Cardiac muscle cell (in vitro differentiated cells and primary cell): Measurements from ENCODE around the gene NEO1. TPM values are rescaled to one million over a fixed set of nuclear protein-coding genes. Genes with fewer than 3 reads are reported as not detected.

ENCODE experiments used
- DNase-seq, 2 donors: peaks; one replicate each; pipeline versions ENCODE4 v3.0.0 to v3.0.0-alpha.2; 2010 to 2017; ENCODE audit warnings: low read depth in 1 of 2, low spot score in 1 of 2
- H3K27ac ChIP-seq: fragments of 200-600 bp; sonication (generic); 2 replicates; pipeline ENCODE4 v1.5.1; 2016
- H3K27me3 ChIP-seq: fragments of 200-600 bp; sonication (generic); 2 replicates; pipeline ENCODE4 v1.6.0; 2016; ENCODE audit warnings: control low read depth
- H3K36me3 ChIP-seq: fragments of 200-600 bp; sonication (generic); 2 replicates; pipeline ENCODE4 v1.5.1; 2016; ENCODE audit warnings: control low read depth
- H3K4me1 ChIP-seq: fragments of 200-600 bp; sonication (generic); 2 replicates; pipeline ENCODE4 v1.8.1; 2017; ENCODE audit warnings: low read depth, mild to moderate bottlenecking, mixed run types
- H3K4me3 ChIP-seq: fragments of 200-600 bp; sonication (generic); 2 replicates; pipeline ENCODE4 v1.5.1; 2016; ENCODE audit warnings: mild to moderate bottlenecking
- H3K9me3 ChIP-seq: fragments of 200-600 bp; sonication (generic); 2 replicates; pipeline ENCODE4 v1.5.1; 2017; ENCODE audit warnings: low read depth, mild to moderate bottlenecking, control low read depth
- CTCF ChIP-seq: IDR thresholded peaks from 2 replicates; pipeline ENCODE4 v1.5.1; 2012; ENCODE audit warnings: low read depth, mild to moderate bottlenecking, low read length
- polyA plus RNA-seq: library from polyadenylated mRNA; unstranded; fragments of >200 nt; fragmentation: Nextera tagmentation; extraction: Ambion mirVana; gene quantifications from 2 replicates; pipeline ENCODE4 v1.2.1, GENCODE V29; 2016
- total RNA-seq: library from RNA; depleted of rRNA; stranded (reverse); fragments of >200 nt; gene quantifications from 2 replicates; pipeline ENCODE4 v1.2.3, GENCODE V29; 2016

The NEO1 gene
- total and polyA plus RNA-seq, 2 experiments from 2014 or later = 12.9 to 37.4 TPM

GRCh38 chr15:73058437-73058836, 6.2 kb downstream of the NEO1 start:
- TF ChIP-seq CTCF = no peak
- Histone ChIP-seq H3K27me3 (no peaks in the 10 kb centered on the region), H3K9me3 (no peaks in the 10 kb centered on the region), H3K36me3 (no peaks in the 10 kb centered on the region), H3K4me3 (no peak overlapping the region), H3K4me1 (peaks cover 5% of the 10 kb centered on the region), H3K27ac (no peak overlapping the region)
- no peak for DNase-seq

GRCh38 chr15:73065114-73065513, 12.9 kb downstream of the NEO1 start:
- TF ChIP-seq CTCF = no peak
- H3K27ac ChIP-seq = no peak overlapping the region
- DNase-seq = no peak
- H3K4me1 ChIP-seq = peaks cover 5% of the 10 kb centered on the region
- H3K27me3 ChIP-seq = no peaks in the 10 kb centered on the region
- H3K9me3 ChIP-seq = no peaks in the 10 kb centered on the region
- H3K36me3 ChIP-seq = no peaks in the 10 kb centered on the region
- no peak overlapping the region for H3K4me3 ChIP-seq

- Histone ChIP-seq H3K4me1 (no peaks in the 10 kb centered on the region), H3K9me3 (no peaks in the 10 kb centered on the region), H3K27me3 (no peaks in the 10 kb centered on the region), H3K27ac (no peak overlapping the region), H3K36me3 (no peaks in the 10 kb centered on the region), H3K4me3 (no peak overlapping the region)
- no peak for TF ChIP-seq CTCF
- DNase-seq = no peak
Observed at GRCh38 chr15:73069109-73069508, 16.8 kb downstream of the NEO1 start.

- no peak for TF ChIP-seq CTCF
- Histone ChIP-seq H3K9me3 (no peaks in the 10 kb centered on the region), H3K4me3 (no peak overlapping the region), H3K36me3 (no peaks in the 10 kb centered on the region), H3K27me3 (no peaks in the 10 kb centered on the region), H3K27ac (no peak overlapping the region), H3K4me1 (no peaks in the 10 kb centered on the region)
- DNase-seq = no peak
Observed at GRCh38 chr15:73072894-73073293, 20.6 kb downstream of the NEO1 start.

- no peak for TF ChIP-seq CTCF
- H3K27ac ChIP-seq = no peak overlapping the region
- H3K27me3 ChIP-seq = no peaks in the 10 kb centered on the region
- H3K4me1 ChIP-seq = no peaks in the 10 kb centered on the region
- H3K36me3 ChIP-seq = no peaks in the 10 kb centered on the region
- no peak for DNase-seq
- no peak overlapping the region for H3K4me3 ChIP-seq
- no peaks in the 10 kb centered on the region for H3K9me3 ChIP-seq
Observed at GRCh38 chr15:73074241-73074640, 22.0 kb downstream of the NEO1 start.
